ENCODE data around the gene RSPH9.
A peak's percentile ranks its signal among the peaks of the same experiment; 100 is the strongest.

The RSPH9 gene

GRCh38 chr6:43715056-43715788 lies 70.4 kb downstream of the RSPH9 start:
- Histone ChIP-seq H3K9ac (no peak overlapping the region), H3K27ac (peak overlapping the region in 3 of 11 experiments; percentile 23 to 29 (median 29); a peak in 1 of 22 replicates), H3K4me3 (no peak overlapping the region), H3K36me3 (no peaks in the 10 kb centered on the region), H3K27me3 (no peaks in the 10 kb centered on the region), H3K4me2 (peak overlapping the region; percentile 19 to 65 (median 45); a peak in 19 of 22 replicates), H3K4me1 (peaks cover 27 to 56% (median 39%) of the 10 kb centered on the region in 10 experiments), H4K20me1 (no peaks in the 10 kb centered on the region), H3K9me3 (replicated peaks in 1 of 11) (no peaks in the 10 kb centered on the region)
- no peak for TF ChIP-seq Cebpa-rat (IDR thresholded peaks at IDR 0.05)

GRCh38 chr6:43716099-43716498 lies 71.3 kb downstream of the RSPH9 start:
- Histone ChIP-seq H3K27me3 (no peaks in the 10 kb centered on the region), H4K20me1 (no peaks in the 10 kb centered on the region), H3K9ac (0 out of 22 replicates have a peak overlapping the region, but pooled peaks of 1 of the 11 experiments have one; percentile 2), H3K9me3 (replicated peaks in 1 of 11) (no peaks in the 10 kb centered on the region), H3K4me2 (peak overlapping the region in 6 of 11 experiments; percentile 22 to 65 (median 38); a peak in 8 of 22 replicates), H3K4me3 (no peak overlapping the region), H3K27ac (peak overlapping the region in 3 of 11 experiments; percentile 23 to 29 (median 29); a peak in 4 of 22 replicates), H3K4me1 (peaks cover 27 to 48% (median 36%) of the 10 kb centered on the region in 10 experiments), H3K36me3 (no peaks in the 10 kb centered on the region)
- no peak for TF ChIP-seq Cebpa-rat (IDR thresholded peaks at IDR 0.05)

- peaks cover 27 to 51% (median 36%) of the 10 kb centered on the region in 10 experiments for H3K4me1 ChIP-seq
- H3K27ac ChIP-seq = peak overlapping the region in 5 of 11 experiments; percentile 13 to 35 (median 27); a peak in 5 of 22 replicates
- H3K4me3 ChIP-seq = no peak overlapping the region
- no peaks in the 10 kb centered on the region for H3K36me3 ChIP-seq
- no peaks in the 10 kb centered on the region for H3K9me3 ChIP-seq (replicated peaks in 1 of 11)
- TF ChIP-seq Cebpa-rat (IDR thresholded peaks at IDR 0.05) = no peak
- peak overlapping the region; percentile 18 to 61 (median 46); a peak in 16 of 22 replicates for H3K4me2 ChIP-seq
- no peak overlapping the region for H3K9ac ChIP-seq
- no peaks in the 10 kb centered on the region for H4K20me1 ChIP-seq
- H3K27me3 ChIP-seq = no peaks in the 10 kb centered on the region
Observed at GRCh38 chr6:43717389-43717788, 72.6 kb downstream of the RSPH9 start.

GRCh38 chr6:43717822-43718221 lies 73.0 kb downstream of the RSPH9 start:
- no peak for TF ChIP-seq Cebpa-rat (IDR thresholded peaks at IDR 0.05)
- no peak overlapping the region for H3K4me3 ChIP-seq
- peak overlapping the region; percentile 18 to 61 (median 46); a peak in 18 of 22 replicates for H3K4me2 ChIP-seq
- peaks cover 27 to 55% (median 38%) of the 10 kb centered on the region in 10 experiments for H3K4me1 ChIP-seq
- H4K20me1 ChIP-seq = no peaks in the 10 kb centered on the region
- H3K9ac ChIP-seq = no peak overlapping the region
- H3K9me3 ChIP-seq (replicated peaks in 1 of 11) = no peaks in the 10 kb centered on the region
- H3K27ac ChIP-seq = peak overlapping the region in 7 of 11 experiments; percentile 13 to 35 (median 20); a peak in 8 of 22 replicates
- H3K36me3 ChIP-seq = no peaks in the 10 kb centered on the region
- no peaks in the 10 kb centered on the region for H3K27me3 ChIP-seq

- Histone ChIP-seq H3K4me3 (no peak overlapping the region), H4K20me1 (no peaks in the 10 kb centered on the region), H3K27ac (peak overlapping the region in 5 of 11 experiments; percentile 5 to 35 (median 18); a peak in 5 of 22 replicates), H3K9me3 (replicated peaks in 1 of 11) (no peaks in the 10 kb centered on the region), H3K27me3 (no peaks in the 10 kb centered on the region), H3K36me3 (no peaks in the 10 kb centered on the region), H3K9ac (no peak overlapping the region), H3K4me2 (peak overlapping the region in 8 of 11 experiments; percentile 29 to 61 (median 46); a peak in 13 of 22 replicates), H3K4me1 (peaks cover 28 to 60% (median 45%) of the 10 kb centered on the region in 10 experiments)
- TF ChIP-seq Cebpa-rat (IDR thresholded peaks at IDR 0.05) = no peak
Observed at GRCh38 chr6:43718387-43719105, 73.7 kb downstream of the RSPH9 start.

GRCh38 chr6:43719511-43719910 lies 74.7 kb downstream of the RSPH9 start:
- Histone ChIP-seq H3K4me2 (no peak overlapping the region), H3K27ac (peak overlapping the region in 1 of 11 experiments; percentile 1; a peak in 1 of 22 replicates), H3K36me3 (no peaks in the 10 kb centered on the region), H3K4me3 (no peak overlapping the region), H3K4me1 (peaks cover 30 to 61% (median 48%) of the 10 kb centered on the region in 10 experiments), H3K9ac (no peak overlapping the region), H3K27me3 (no peaks in the 10 kb centered on the region), H3K9me3 (replicated peaks in 1 of 11) (no peaks in the 10 kb centered on the region), H4K20me1 (no peaks in the 10 kb centered on the region)
- TF ChIP-seq Cebpa-rat (IDR thresholded peaks at IDR 0.05) = no peak

- Histone ChIP-seq H3K4me2 (peak overlapping the region in 1 of 11 experiments; percentile 86; a peak in 1 of 22 replicates), H3K9me3 (replicated peaks in 1 of 11) (no peaks in the 10 kb centered on the region), H4K20me1 (no peaks in the 10 kb centered on the region), H3K36me3 (no peaks in the 10 kb centered on the region), H3K27ac (peak overlapping the region in 1 of 11 experiments; percentile 97; a peak in 1 of 22 replicates), H3K27me3 (no peaks in the 10 kb centered on the region), H3K4me1 (peaks cover 33 to 64% (median 52%) of the 10 kb centered on the region in 10 experiments), H3K9ac (no peak overlapping the region), H3K4me3 (no peak overlapping the region)
- TF ChIP-seq Cebpa-rat (IDR thresholded peaks at IDR 0.05) = no peak
Observed at GRCh38 chr6:43720999-43721398, 76.2 kb downstream of the RSPH9 start.
